Measurements from ENCODE around the gene NTM. TPM values are rescaled to one million over a fixed set of nuclear protein-coding genes. Genes with fewer than 3 reads are reported as not detected.

The NTM gene
- total and polyA plus RNA-seq, 2 of the 8 experiments (the other 6 are each of a cell fraction or from before 2014, with no cell fraction given): 13.4 to 20.0 TPM

- TF ChIP-seq EZH2 (IDR thresholded peaks at IDR 0.05; ENCODE audit: low read depth, low read length, severe bottlenecking): no peak
- TF ChIP-seq SP4 (IDR thresholded peaks at IDR 0.05; ENCODE audit: low read length): no peak
- no peak for TF ChIP-seq POLR2AphosphoS5 (IDR thresholded peaks at IDR 0.05; ENCODE audit: low read depth, low read length)
- no peak for TF ChIP-seq USF2 (IDR thresholded peaks at IDR 0.05; ENCODE audit: low read length)
- TF ChIP-seq HDAC2 (IDR thresholded peaks at IDR 0.05; ENCODE audit: borderline replicate concordance in 1 of 2, low read depth in 2 of 2, low read length in 2 of 2): no peak
- Histone ChIP-seq H4K8ac (ENCODE audit: extremely low read depth, insufficient read depth, low read length) (no peak overlapping the region), H2AFZ (ENCODE audit: low read length) (no peak overlapping the region), H3K4me2 (ENCODE audit: insufficient read depth in 1 of 2, low read depth in 2 of 2, low read length in 2 of 2) (no peak overlapping the region), H4K20me1 (replicated peaks in 1 of 2; ENCODE audit: control insufficient read depth in 1 of 2, insufficient read depth in 2 of 2, low read length in 2 of 2) (no peaks in the 10 kb centered on the region), H2BK120ac (replicated peaks; ENCODE audit: low read depth, low read length) (no peak overlapping the region), H3K36me3 (ENCODE audit: control insufficient read depth in 2 of 4, insufficient read depth in 4 of 4, low read length in 3 of 4) (no peaks in the 10 kb centered on the region), H3K79me2 (ENCODE audit: control insufficient read depth in 1 of 2, insufficient read depth in 2 of 2, low read length in 2 of 2) (no peaks in the 10 kb centered on the region), H2BK12ac (ENCODE audit: low read depth, low read length) (no peak overlapping the region), H3K9me3 (ENCODE audit: insufficient read depth in 2 of 2, low read depth in 1 of 2, low read length in 1 of 2) (no peaks in the 10 kb centered on the region; a peak in 1 of 4 replicates), H4K5ac (ENCODE audit: insufficient read length, low read depth, low read length) (no peak overlapping the region), H2BK5ac (ENCODE audit: low read depth, low read length) (no peak overlapping the region), H3K18ac (ENCODE audit: extremely low read depth, low read length) (no peak overlapping the region), H3K4me3 (ENCODE audit: extremely low read depth in 1 of 4, insufficient read depth in 2 of 4, low read depth in 3 of 4, low read length in 4 of 4) (no peak overlapping the region), H2BK20ac (ENCODE audit: low read length) (no peak overlapping the region), H4K91ac (replicated peaks; ENCODE audit: insufficient read length, low read length) (no peak overlapping the region), H3K14ac (ENCODE audit: insufficient read length) (no peak overlapping the region), H3K27ac (ENCODE audit: low read depth, low read length) (no peak overlapping the region), H3K79me1 (ENCODE audit: low read depth, low read length) (no peaks in the 10 kb centered on the region), H3K23me2 (ENCODE audit: low read depth, low read length) (no peaks in the 10 kb centered on the region), H3K4ac (replicated peaks; ENCODE audit: insufficient read length, low read depth, low read length) (no peak overlapping the region), H3K9ac (replicated peaks in 1 of 4; ENCODE audit: extremely low read depth in 1 of 4, low read depth in 3 of 4, low read length in 3 of 4) (no peak overlapping the region), H3K27me3 (replicated peaks in 1 of 4; ENCODE audit: control insufficient read depth in 3 of 4, extremely low read depth in 1 of 4, insufficient read depth in 3 of 4, low read length in 3 of 4) (no peaks in the 10 kb centered on the region), H3K4me1 (replicated peaks in 1 of 4; ENCODE audit: control insufficient read depth in 3 of 4, insufficient read depth in 4 of 4, low read length in 3 of 4) (peaks cover 0 to 7% (median under 1%) of the 10 kb centered on the region in 4 experiments; a peak in 1 of 7 replicates), H3K56ac (replicated peaks; ENCODE audit: insufficient read length, low read depth, low read length) (no peak overlapping the region), H2BK15ac (ENCODE audit: low read length) (no peak overlapping the region), H3K23ac (ENCODE audit: insufficient read length) (no peak overlapping the region), H2AK5ac (ENCODE audit: low read depth, low read length) (no peak overlapping the region)
- DNase-seq (ENCODE audit: low read depth in 1 of 2, low spot score in 2 of 2): no peak
- ChIA-PET CTCF (ENCODE audit: partially characterized antibody) (interaction anchor here (0.6 to 2.0 kb wide), 11 partner anchors 10 to 1991 kb away, joined by 3 to 10 read pairs (median 4); no protein-coding TSS in a partner anchor), POLR2A (ENCODE audit: partially characterized antibody) (interaction anchor here (0.7 to 1.6 kb wide), 2 partner anchors 10 to 21 kb away, joined by 5 to 7 read pairs; no protein-coding TSS in a partner anchor)
- no peak for FAIRE-seq
- WGBS, 2 experiments (ENCODE audit: extremely low coverage in 1 of 2, insufficient coverage in 1 of 2, insufficient read length in 1 of 2, insufficient replicate concordance in 2 of 2, low coverage in 1 of 2, low lambda C conversion rate in 2 of 2, missing lambda C conversion rate in 1 of 2): 89% methylated on average over 8 of the region's 8 CpGs; no CpG with 5 or more reads in 1 of the 2 experiments
Observed at GRCh38 chr11:131633921-131634715, 263.7 kb downstream of the NTM start.
